ENCODE results near the gene NDST1.
"Not testable (repeated sequence)": the region's sequence is repeated elsewhere in the genome, so short reads cannot be mapped to it uniquely, and the experiment has no call there.

Gene NDST1

GRCh38 chr5:150509992-150510391 is 2.1 kb downstream of the NDST1 start:
- no peak for DNase-seq

GRCh38 chr5:150510460-150511263 is 2.7 kb downstream of the NDST1 start:
- DNase-seq, result no peak

DNA sequence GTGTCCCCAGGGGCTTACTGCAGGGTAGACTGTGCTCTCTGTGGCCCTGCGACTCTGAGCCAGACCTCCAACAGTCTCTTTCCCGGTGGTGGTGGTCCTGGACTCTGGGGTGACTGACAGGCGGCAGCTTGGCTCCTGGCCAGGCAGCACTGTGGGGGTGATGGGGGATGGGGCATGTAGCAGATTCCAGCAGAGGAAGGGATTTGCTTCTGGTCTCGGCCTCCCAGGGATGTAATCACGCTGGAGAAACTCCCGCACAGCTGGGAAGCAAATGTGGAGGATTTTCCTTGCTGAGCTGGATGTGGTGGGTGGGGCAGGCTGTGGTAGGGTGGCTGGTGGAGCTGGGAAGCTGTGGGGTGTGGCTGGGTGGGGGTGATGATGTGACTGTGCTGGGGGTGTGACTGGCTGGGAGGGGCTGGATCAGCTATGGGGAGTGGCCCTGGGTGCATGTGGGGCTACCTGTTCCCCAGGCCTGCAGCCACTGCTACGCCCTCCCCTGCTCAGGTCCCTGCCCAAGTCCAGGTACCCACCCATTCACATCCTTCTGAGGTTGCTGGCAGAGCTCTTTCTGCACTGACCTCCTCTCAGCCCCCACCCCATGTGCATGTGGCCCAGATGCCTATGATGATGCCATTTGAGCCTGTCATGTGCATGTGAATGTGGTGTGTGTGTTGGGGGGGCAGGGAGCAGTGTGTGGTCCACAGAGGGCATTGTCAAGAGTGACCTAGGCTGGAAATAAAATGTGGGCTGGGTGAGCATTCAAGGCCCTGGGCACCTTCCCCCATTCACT is 3.8 kb downstream of the NDST1 start:
- no peak for DNase-seq

GRCh38 chr5:150512368-150512747 is 4.4 kb downstream of the NDST1 start:
- DNase-seq, result no peak

DNA sequence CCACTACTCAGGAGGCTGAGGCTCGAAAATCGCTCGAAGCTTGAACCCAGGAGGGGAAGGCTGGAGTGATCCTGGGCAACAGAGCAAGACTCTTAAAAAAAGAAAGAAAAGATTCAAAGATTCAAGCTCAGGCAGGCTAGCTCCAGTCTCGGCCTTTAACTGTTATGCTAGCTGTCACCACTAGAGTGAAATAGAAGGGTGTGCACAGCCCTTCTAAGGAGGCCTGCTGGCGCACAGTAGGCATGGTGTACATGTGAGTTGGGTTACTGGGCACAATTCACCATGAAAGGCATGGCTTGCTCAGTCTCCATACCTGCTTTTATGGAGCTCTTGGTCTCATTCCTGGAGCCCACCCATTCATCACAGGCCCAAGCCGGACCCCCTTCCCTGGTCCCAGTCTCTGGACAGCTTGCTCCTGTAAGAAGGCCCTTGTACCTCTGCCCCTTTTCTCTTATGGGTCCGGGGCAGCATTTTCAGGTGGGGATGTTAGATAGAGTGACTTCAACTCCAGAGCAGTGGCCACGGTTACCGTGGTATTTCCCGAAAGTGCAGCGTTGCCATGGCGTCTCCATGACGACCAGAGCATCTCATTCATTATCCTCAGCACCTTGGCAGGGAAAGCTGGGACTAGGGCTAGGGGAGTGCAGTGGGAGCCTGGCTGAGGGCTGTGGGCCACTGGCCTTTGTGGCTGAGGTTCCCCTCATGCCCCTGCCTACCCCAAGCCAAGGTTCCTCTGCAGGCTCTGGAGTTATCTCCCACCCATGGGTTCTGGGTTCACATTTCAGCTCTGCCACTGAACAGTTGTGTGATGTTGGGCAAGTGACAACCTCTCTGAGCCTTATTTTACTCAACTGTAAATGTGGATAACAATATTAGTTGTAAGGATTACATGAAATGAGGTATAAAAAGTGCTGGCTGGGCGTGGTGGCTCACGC is 5.7 kb downstream of the NDST1 start:
- DNase-seq, result no peak

GRCh38 chr5:150514708-150515211 is 6.8 kb downstream of the NDST1 start:
- DNase-seq, result no peak

GRCh38 chr5:150515446-150515845 is 7.5 kb downstream of the NDST1 start:
- DNase-seq, result no peak

GRCh38 chr5:150516011-150516410 is 8.1 kb downstream of the NDST1 start:
- DNase-seq, result no peak

DNA sequence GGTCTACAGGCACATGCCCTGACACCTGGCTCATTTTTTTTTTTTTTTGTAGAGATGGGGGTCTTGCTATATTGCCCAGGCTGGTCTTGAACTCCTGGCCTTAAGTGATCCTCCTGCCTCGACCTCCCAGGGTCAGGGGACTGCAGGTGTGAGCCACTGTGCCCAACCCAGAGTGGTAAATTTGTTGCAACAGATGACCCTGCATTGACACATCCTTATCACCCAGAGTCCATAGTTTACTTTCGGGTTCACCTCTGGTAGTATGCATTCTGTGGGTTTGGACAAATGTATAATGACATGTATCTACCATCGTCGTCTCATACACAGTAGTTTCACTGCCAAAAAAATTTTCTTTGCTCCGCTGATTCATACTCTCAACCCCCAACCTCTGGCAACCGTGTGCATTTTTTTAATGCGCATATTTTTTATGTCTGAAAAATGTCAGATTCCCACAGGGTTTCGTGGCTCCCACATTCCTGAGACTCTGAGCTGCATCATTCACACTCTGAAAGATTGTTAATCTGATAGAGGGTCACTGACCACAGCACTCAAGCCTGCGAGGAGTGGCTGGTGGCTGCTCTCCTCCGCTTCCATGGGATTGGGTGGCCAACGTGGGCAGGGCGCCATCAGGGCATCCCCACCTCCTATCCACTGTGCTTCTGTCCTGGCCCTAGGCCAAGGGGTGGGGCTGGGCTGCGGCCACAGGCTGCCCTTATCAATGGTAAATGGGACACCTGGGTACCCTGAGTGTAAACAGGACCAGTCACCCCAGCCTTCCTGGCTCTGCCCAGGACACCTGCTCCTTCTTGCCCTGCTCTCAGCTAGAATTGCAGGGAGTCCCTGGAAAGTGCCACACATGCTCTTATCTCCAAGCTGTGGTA is 9.6 kb downstream of the NDST1 start:
- no peak for DNase-seq

DNA sequence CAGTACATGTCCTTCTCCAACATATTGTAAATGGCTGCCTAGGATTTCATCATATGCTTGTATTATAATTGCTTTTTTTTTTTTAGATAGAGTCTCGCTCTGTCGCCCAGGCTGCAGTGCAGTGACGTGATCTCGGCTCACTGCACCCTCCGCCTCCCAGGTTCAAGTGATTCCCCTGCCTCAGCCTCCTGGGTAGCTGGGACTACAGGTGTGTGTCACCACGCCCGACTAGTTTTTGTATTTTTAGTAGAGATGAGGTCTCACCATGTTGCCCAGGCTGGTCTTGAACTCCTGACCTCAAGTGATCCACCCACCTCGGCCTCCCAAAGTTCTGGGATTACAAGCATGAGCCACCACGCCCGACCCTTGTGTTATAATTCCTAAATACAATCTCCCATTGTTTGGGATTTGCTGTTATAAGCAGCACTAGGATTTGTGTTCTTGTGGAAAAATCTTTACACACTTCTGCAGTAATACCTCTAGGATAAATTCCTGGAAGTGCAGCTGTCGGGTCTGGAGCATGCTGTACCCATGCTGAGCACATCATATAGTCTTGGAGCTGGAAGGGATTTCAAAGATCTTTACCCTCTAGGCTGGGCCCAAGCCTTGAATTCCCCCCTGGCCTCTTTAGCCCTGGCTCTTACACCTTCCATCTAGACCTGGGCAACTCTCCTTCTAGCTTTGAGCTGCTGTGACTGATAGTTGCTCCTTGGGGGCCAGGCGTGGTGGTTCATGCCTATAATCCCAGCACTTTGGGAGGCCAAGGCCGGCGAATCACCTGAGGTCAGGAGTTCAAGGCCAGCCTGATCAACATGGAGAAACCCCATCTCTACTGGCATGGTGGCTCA is 11.0 kb downstream of the NDST1 start:
- not testable (repeated sequence) for DNase-seq

DNA sequence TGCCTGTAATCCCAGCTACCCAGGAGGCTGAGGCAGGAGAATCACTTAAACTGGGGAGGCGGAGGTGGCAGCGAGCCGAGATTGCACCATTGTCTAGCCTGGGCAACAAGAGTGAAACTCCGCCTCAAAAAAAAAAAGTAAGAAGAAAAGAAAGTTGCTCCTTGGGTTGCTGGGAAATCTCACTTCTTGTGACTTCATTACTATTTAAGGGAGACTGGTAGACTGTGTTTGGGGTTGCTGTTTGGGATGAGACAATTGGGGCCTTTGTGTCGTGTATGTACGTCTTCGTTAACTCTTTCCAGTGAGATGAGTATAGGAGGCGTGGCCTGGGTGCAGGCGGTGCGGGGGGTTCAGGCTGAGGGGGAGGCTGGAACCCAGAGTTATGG is 11.6 kb downstream of the NDST1 start:
- DNase-seq, result no peak

DNA sequence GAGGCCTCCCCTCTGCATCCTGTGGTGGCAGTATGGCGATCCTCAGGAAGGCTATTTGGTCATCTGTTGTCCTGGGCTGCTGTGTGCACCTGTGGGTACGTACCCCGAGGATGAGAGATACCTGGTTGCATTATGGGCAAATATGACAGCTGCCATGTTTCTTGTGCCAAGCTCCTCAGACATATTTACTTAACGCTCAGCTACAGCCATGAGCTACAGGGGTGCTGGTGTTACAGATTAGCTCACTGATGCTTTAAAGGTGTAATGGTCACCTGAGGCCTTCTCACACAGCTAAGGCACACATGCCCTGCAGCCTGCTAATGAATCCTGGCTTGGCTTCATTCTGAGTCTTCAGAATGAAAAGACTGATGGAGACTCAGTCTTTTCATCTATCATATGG is 12.0 kb downstream of the NDST1 start:
- no peak for DNase-seq

GRCh38 chr5:150520747-150521521 is 13.0 kb downstream of the NDST1 start:
- DNase-seq, result no peak

DNA sequence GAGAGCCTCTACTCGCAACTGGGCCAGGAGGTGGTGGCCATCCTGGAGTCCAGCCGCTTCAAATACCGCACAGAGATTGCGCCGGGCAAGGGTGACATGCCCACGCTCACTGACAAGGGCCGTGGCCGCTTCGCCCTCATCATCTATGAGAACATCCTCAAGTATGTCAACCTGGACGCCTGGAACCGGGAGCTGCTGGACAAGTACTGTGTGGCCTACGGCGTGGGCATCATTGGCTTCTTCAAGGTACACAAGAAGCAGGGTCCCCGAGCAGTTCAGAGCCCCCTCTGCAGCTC is 13.5 kb downstream of the NDST1 start:
- no peak for DNase-seq

GRCh38 chr5:150521939-150522503 is 14.1 kb downstream of the NDST1 start:
- DNase-seq, result no peak

- DNase-seq, result no peak
Observed at GRCh38 chr5:150522504-150523414, 14.8 kb downstream of the NDST1 start.

DNA sequence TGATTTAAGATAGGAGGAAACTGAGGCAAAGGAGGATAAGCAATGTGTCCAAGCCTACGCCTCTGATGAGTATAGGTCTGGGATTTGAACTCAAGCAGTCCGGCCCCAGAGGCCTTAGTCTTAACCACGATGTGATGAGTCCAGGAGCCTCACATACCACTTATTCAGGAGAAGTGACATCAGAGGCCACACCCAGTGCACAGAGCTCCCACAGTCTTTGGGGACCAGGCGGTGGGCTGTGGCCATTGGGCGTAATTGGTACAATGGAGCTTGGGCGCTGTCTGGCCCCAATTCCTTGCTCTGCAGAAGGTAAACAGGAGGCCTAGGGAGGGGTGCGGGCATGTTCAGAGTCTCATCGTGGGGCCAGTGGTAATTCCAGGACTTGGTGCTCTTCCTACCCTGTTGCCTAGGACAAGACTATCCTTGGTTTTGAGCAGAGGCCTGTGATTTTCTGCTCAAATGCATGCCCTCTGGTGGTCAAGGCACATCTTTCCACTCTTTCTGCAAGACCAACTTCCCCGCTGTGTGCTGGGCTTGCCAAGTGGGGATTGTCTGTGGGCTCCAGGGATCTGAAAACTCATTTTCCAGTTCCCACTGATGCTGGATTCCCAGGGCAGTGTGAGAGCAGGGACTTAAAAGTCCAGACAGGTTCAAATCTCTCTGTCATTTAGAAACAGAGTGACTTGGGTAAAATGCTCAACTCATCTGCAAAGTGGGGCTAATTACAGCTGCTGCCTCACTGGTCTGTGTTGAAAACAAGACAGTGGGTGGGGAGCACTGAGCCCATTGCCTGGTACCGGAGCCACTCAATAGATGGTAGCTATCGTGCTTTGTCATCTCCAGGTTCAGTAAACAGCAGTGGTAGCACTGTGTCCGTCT is 15.8 kb downstream of the NDST1 start:
- no peak for DNase-seq

- no peak for DNase-seq
Observed at GRCh38 chr5:150525163-150525562, 17.2 kb downstream of the NDST1 start.

Measured in activated naive CD4-positive, alpha-beta T cell treated with Interleukin-2 at 50 U/mL for 16 hours (primary cell).